Breast epithelium (tissue), 4 donors: ENCODE results near the gene ANKS1B. TPM values are rescaled to one million over a fixed set of nuclear protein-coding genes. Genes with fewer than 3 reads are reported as not detected.

Experiments
- DNase-seq, 2 donors: peaks; one replicate each; pipeline ENCODE4 v3.0.0-alpha.2; 2019; ENCODE audit warnings: low spot score in 2 of 2
- H3K27ac ChIP-seq, 2 donors: fragments of 200-600 bp; sonication (generic) in 1 of 2; one replicate each; pipeline ENCODE4 v1.5.1; 2016 to 2019; ENCODE audit warnings: mild to moderate bottlenecking in 1 of 2
- H3K27me3 ChIP-seq, 2 donors: fragments of 200-600 bp; sonication (generic) in 1 of 2; one replicate each; pipeline versions ENCODE4 v1.5.1 to v1.6.0; 2017 to 2019; ENCODE audit warnings: control low read depth in 1 of 2, mild to moderate bottlenecking in 1 of 2
- H3K36me3 ChIP-seq: fragments of 200-600 bp; one replicate; pipeline ENCODE4 v1.5.1; 2019
- H3K4me1 ChIP-seq, 2 donors: fragments of 200-600 bp; sonication (generic); one replicate each; pipeline ENCODE4 v1.5.1; 2016 to 2019; ENCODE audit warnings: control low read depth in 1 of 2
- H3K4me3 ChIP-seq, 3 donors: fragments of 200-600 bp; sonication (generic); 1 replicate in 2 of 3; 2 replicates in 1 of 3; pipeline ENCODE4 v1.5.1; 2016 to 2019; ENCODE audit warnings: mild to moderate bottlenecking in 3 of 3, moderate library complexity in 2 of 3
- H3K9me3 ChIP-seq, 2 donors: fragments of 200-600 bp; sonication (generic) in 1 of 2; one replicate each; pipeline ENCODE4 v1.5.1; 2016 to 2019; ENCODE audit warnings: control low read depth in 1 of 2
- CTCF ChIP-seq, 3 donors: fragments of 450-650 bp; IDR thresholded peaks; one replicate each; pipeline ENCODE4 v1.5.1; 2016 to 2017; ENCODE audit warnings: antibody characterized with exemption in 3 of 3, mild to moderate bottlenecking in 3 of 3, moderate library complexity in 3 of 3
- POLR2A ChIP-seq: fragments of 450-650 bp; IDR thresholded peaks from one replicate; pipeline ENCODE4 v1.6.1; 2016; ENCODE audit warnings: antibody characterized with exemption, mild to moderate bottlenecking, moderate library complexity
- POLR2AphosphoS5 ChIP-seq, 3 donors: sonication (generic); formaldehyde crosslinking; IDR thresholded peaks; one replicate each; pipeline ENCODE4 v1.6.1; 2017; ENCODE audit warnings: antibody characterized with exemption in 3 of 3
- intact Hi-C: fragments of 100-400 bp; cut with DNase I; formaldehyde crosslinking; loops from one replicate; pipeline ENCODE4 v1.15.1; 2023; ENCODE audit warnings: low total_unique reads
- total RNA-seq, 3 donors: library from RNA; depleted of rRNA; stranded (reverse); fragments of >200 nt; gene quantifications; one replicate each; pipeline ENCODE4 v1.1.0, GENCODE V29; 2016

Gene ANKS1B
- total RNA-seq, 3 donors from 2014 or later = 16.6 to 115 (median 32.4) TPM

- Histone ChIP-seq H3K27me3 (no peaks in the 10 kb centered on the region), H3K9me3 (peaks cover 0 to 4% of the 10 kb centered on the region in 2 donors), H3K4me1 (no peaks in the 10 kb centered on the region), H3K36me3 (no peaks in the 10 kb centered on the region), H3K4me3 (no peak overlapping the region), H3K27ac (no peak overlapping the region)
- DNase-seq = no peak
- intact Hi-C loops = no loop called here
- TF ChIP-seq POLR2AphosphoS5 (IDR thresholded peaks at IDR 0.05) (no peak), POLR2A (no peak), CTCF (IDR thresholded peaks at IDR 0.05) (no peak)
Measured at GRCh38 chr12:99486277-99486676, 498.5 kb downstream of the ANKS1B start.

- peaks cover 6% of the 10 kb centered on the region for H3K36me3 ChIP-seq
- H3K27me3 ChIP-seq = no peaks in the 10 kb centered on the region
- intact Hi-C loops = no loop called here
- no peak for DNase-seq
- H3K9me3 ChIP-seq = peaks cover 0 to 5% of the 10 kb centered on the region in 2 donors
- TF ChIP-seq CTCF (IDR thresholded peaks at IDR 0.05) (no peak), POLR2A (no peak), POLR2AphosphoS5 (IDR thresholded peaks at IDR 0.05) (no peak)
- no peak overlapping the region for H3K27ac ChIP-seq
- no peak overlapping the region for H3K4me3 ChIP-seq
- no peaks in the 10 kb centered on the region for H3K4me1 ChIP-seq
Measured at GRCh38 chr12:99479149-99479548, 505.6 kb downstream of the ANKS1B start.

- DNase-seq = no peak
- H3K9me3 ChIP-seq = peaks cover 0 to 5% of the 10 kb centered on the region in 2 donors
- no peaks in the 10 kb centered on the region for H3K27me3 ChIP-seq
- H3K4me1 ChIP-seq = no peaks in the 10 kb centered on the region
- TF ChIP-seq POLR2A (no peak), POLR2AphosphoS5 (IDR thresholded peaks at IDR 0.05) (no peak), CTCF (IDR thresholded peaks at IDR 0.05) (no peak)
- intact Hi-C loops = no loop called here
- H3K27ac ChIP-seq = no peak overlapping the region
- peaks cover 6% of the 10 kb centered on the region for H3K36me3 ChIP-seq
- H3K4me3 ChIP-seq = no peak overlapping the region
Measured at GRCh38 chr12:99476956-99477355, 507.8 kb downstream of the ANKS1B start.

- no peaks in the 10 kb centered on the region for H3K4me1 ChIP-seq
- TF ChIP-seq POLR2AphosphoS5 (IDR thresholded peaks at IDR 0.05) (no peak), POLR2A (no peak), CTCF (IDR thresholded peaks at IDR 0.05) (no peak)
Measured at GRCh38 chr12:99455350-99456035, 529.2 kb downstream of the ANKS1B start.

GRCh38 chr12:99454539-99455172 is 530.1 kb downstream of the ANKS1B start:
- intact Hi-C loops = no loop called here
- H3K27ac ChIP-seq = no peak overlapping the region
- peaks cover 0 to 11% of the 10 kb centered on the region in 2 donors for H3K9me3 ChIP-seq
- no peaks in the 10 kb centered on the region for H3K4me1 ChIP-seq
- TF ChIP-seq POLR2AphosphoS5 (IDR thresholded peaks at IDR 0.05) = no peak
- no peak for TF ChIP-seq CTCF (IDR thresholded peaks at IDR 0.05)
- no peak for TF ChIP-seq POLR2A
- no peaks in the 10 kb centered on the region for H3K36me3 ChIP-seq
- no peaks in the 10 kb centered on the region for H3K27me3 ChIP-seq
- H3K4me3 ChIP-seq = no peak overlapping the region
- no peak for DNase-seq

More at GRCh38 chr12:99455350-99456035, 529.2 kb downstream of the ANKS1B start:
- no peaks in the 10 kb centered on the region for H3K36me3 ChIP-seq
- no peak overlapping the region for H3K4me3 ChIP-seq
- intact Hi-C loops = no loop called here
- peak; percentile 32 to 52 for DNase-seq
- H3K9me3 ChIP-seq = peaks cover 0 to 16% of the 10 kb centered on the region in 2 donors
- peak overlapping the region in 1 of 2 donors; percentile 21 for H3K27ac ChIP-seq
- no peaks in the 10 kb centered on the region for H3K27me3 ChIP-seq
